ENCODE measurements around the gene KCTD18. TPM values are rescaled to one million over a fixed set of nuclear protein-coding genes. Genes with fewer than 3 reads are reported as not detected.

Gene KCTD18
- polyA plus RNA-seq, 1 donor (not counting 4 experiments of a cell fraction or from before 2014, with no cell fraction given) = 10.9 TPM

DNA sequence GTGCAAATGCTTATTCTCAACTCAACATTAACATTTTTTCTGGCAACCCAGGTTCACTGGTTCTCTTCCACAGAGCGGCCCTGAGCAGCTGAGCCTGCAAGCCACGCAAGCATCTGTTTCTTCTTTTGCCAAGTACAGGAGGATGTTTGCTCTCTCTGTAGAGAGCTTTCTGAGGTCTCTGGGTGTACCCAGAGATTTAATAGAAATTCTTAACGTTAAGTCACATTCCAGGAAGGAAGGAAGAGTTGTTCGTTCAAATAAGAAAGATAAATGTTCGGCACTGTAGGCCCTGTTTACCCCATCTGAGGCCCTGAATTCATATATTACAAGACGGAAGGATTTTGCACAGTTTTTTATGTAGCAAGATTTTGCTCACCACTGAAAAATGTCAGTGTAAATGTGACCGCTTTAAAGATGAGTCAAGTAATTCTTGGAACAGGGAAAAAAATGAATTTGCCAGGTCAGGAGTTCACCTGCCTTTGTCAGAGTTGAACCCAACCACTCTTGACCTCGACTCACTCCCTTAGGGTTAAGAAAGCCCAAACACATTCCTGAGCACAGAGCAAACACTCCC is 30.1 kb downstream of the KCTD18 start:
- Histone ChIP-seq H3K9me1 (ENCODE audit: control insufficient read depth, extremely low read depth, insufficient read depth, low read length) (no peaks in the 10 kb centered on the region), H3K4me1 (ENCODE audit: control insufficient read depth, extremely low read depth, insufficient read depth, low read length) (peaks cover 12% of the 10 kb centered on the region), H3K4me3 (ENCODE audit: control insufficient read depth in 2 of 3, extremely low read depth in 1 of 3, insufficient read depth in 2 of 3, low read depth in 1 of 3, low read length in 3 of 3) (no peak overlapping the region), H3K9me3 (ENCODE audit: control insufficient read depth, low read depth, low read length) (no peaks in the 10 kb centered on the region), H3K4me2 (ENCODE audit: control insufficient read depth, extremely low read depth, insufficient read depth, low read depth, low read length) (no peak overlapping the region), H3K27me3 (ENCODE audit: control insufficient read depth, extremely low read depth, insufficient read depth, low read length) (no peaks in the 10 kb centered on the region), H3K9ac (ENCODE audit: control insufficient read depth, extremely low read depth, insufficient read depth, low read length) (no peak overlapping the region), H3K36me3 (ENCODE audit: control insufficient read depth in 2 of 2, extremely low read depth in 1 of 2, insufficient read depth in 2 of 2, low read length in 2 of 2) (peaks cover 2 to 21% of the 10 kb centered on the region in 2 experiments), H4K20me1 (ENCODE audit: control insufficient read depth, extremely low read depth, insufficient read depth, low read length) (peaks cover 2% of the 10 kb centered on the region), H3K27ac (ENCODE audit: control insufficient read depth, insufficient read depth, low read length) (peak overlapping the region; percentile 3), H2AFZ (ENCODE audit: control insufficient read depth, low read length) (no peak overlapping the region), H3K79me2 (ENCODE audit: control insufficient read depth, insufficient read depth, low read length) (no peaks in the 10 kb centered on the region)
- TF ChIP-seq EZH2 (IDR thresholded peaks at IDR 0.05; ENCODE audit: low read length) = no peak
- TF ChIP-seq, protein P1, sequence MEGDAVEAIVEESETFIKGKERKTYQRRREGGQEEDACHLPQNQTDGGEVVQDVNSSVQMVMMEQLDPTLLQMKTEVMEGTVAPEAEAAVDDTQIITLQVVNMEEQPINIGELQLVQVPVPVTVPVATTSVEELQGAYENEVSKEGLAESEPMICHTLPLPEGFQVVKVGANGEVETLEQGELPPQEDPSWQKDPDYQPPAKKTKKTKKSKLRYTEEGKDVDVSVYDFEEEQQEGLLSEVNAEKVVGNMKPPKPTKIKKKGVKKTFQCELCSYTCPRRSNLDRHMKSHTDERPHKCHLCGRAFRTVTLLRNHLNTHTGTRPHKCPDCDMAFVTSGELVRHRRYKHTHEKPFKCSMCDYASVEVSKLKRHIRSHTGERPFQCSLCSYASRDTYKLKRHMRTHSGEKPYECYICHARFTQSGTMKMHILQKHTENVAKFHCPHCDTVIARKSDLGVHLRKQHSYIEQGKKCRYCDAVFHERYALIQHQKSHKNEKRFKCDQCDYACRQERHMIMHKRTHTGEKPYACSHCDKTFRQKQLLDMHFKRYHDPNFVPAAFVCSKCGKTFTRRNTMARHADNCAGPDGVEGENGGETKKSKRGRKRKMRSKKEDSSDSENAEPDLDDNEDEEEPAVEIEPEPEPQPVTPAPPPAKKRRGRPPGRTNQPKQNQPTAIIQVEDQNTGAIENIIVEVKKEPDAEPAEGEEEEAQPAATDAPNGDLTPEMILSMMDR (optimal IDR thresholded peaks at IDR 0.05 in 1 of 3, IDR thresholded peaks at IDR 0.05 in 1 of 3, conservative IDR thresholded peaks at IDR 0.05 in 1 of 3; ENCODE audit: extremely low read depth in 1 of 3, insufficient read depth in 2 of 3, low read length in 3 of 3) = no peak
- dilution Hi-C loops (cut with MboI; ENCODE audit: extremely low pct_ligation_motif_present, low sequenced_read_pairs) = no loop called here
- DNase-seq (ENCODE audit: low read depth, low spot score) (no peak), FAIRE-seq (no peak)

GRCh38 chr2:200477667-200478131 is 32.2 kb downstream of the KCTD18 start:
- H3K9ac ChIP-seq (ENCODE audit: control insufficient read depth, extremely low read depth, insufficient read depth, low read length) = no peak overlapping the region
- TF ChIP-seq EZH2 (IDR thresholded peaks at IDR 0.05; ENCODE audit: low read length) = no peak
- TF ChIP-seq, protein P1 (optimal IDR thresholded peaks at IDR 0.05 in 1 of 3, IDR thresholded peaks at IDR 0.05 in 1 of 3, conservative IDR thresholded peaks at IDR 0.05 in 1 of 3; ENCODE audit: extremely low read depth in 1 of 3, insufficient read depth in 2 of 3, low read length in 3 of 3) = no peak
- H3K9me1 ChIP-seq (ENCODE audit: control insufficient read depth, extremely low read depth, insufficient read depth, low read length) = no peaks in the 10 kb centered on the region
- dilution Hi-C loops (cut with MboI; ENCODE audit: extremely low pct_ligation_motif_present, low sequenced_read_pairs) = no loop called here
- H3K4me3 ChIP-seq (ENCODE audit: control insufficient read depth in 2 of 3, extremely low read depth in 1 of 3, insufficient read depth in 2 of 3, low read depth in 1 of 3, low read length in 3 of 3) = no peak overlapping the region
- DNase-seq (ENCODE audit: low read depth, low spot score) (no peak), FAIRE-seq (no peak)
- H3K79me2 ChIP-seq (ENCODE audit: control insufficient read depth, insufficient read depth, low read length) = no peaks in the 10 kb centered on the region
- no peaks in the 10 kb centered on the region for H3K27me3 ChIP-seq (ENCODE audit: control insufficient read depth, extremely low read depth, insufficient read depth, low read length)
- H3K27ac ChIP-seq (ENCODE audit: control insufficient read depth, insufficient read depth, low read length) = no peak overlapping the region
- no peak overlapping the region for H3K4me2 ChIP-seq (ENCODE audit: control insufficient read depth, extremely low read depth, insufficient read depth, low read depth, low read length)
- no peaks in the 10 kb centered on the region for H3K9me3 ChIP-seq (ENCODE audit: control insufficient read depth, low read depth, low read length)
- H3K4me1 ChIP-seq (ENCODE audit: control insufficient read depth, extremely low read depth, insufficient read depth, low read length) = peaks cover 2% of the 10 kb centered on the region
- no peak overlapping the region for H2AFZ ChIP-seq (ENCODE audit: control insufficient read depth, low read length)
- H4K20me1 ChIP-seq (ENCODE audit: control insufficient read depth, extremely low read depth, insufficient read depth, low read length) = no peaks in the 10 kb centered on the region
- peaks cover 2 to 25% of the 10 kb centered on the region in 2 experiments for H3K36me3 ChIP-seq (ENCODE audit: control insufficient read depth in 2 of 2, extremely low read depth in 1 of 2, insufficient read depth in 2 of 2, low read length in 2 of 2)

Measured in keratinocyte (primary cell).